GM12878 (cell line): ENCODE measurements around the gene CD27. TPM values are rescaled to one million over a fixed set of nuclear protein-coding genes. Genes with fewer than 3 reads are reported as not detected.

ENCODE experiments used
- ATAC-seq: fragments of 200-7000 bp; cut with Tn5 transposase; 3 replicates; pipeline ENCODE4 v1.9.1; 2020; ENCODE audit warnings: mild to moderate bottlenecking, moderate library complexity
- BruUV-seq: library from RNA; stranded (reverse); fragments of 400-500 nt; replicated peaks from 2 replicates; lab custom pipeline; 2021; lab: Mats Ljungman, UMichigan
- CTCF ChIA-PET: fragments of 300-600 bp; sonication (Branson Sonifier 250); formaldehyde crosslinking; extraction: SDS; loops from one replicate; lab custom pipeline; 2021; ENCODE audit warnings: inconsistent platforms; lab: Yijun Ruan, JAX
- POLR2A ChIA-PET: fragments of 350-600 bp; formaldehyde crosslinking; extraction: SDS; loops from one replicate; lab custom pipeline; 2021; ENCODE audit warnings: inconsistent platforms; lab: Charles Lee
- RAD21 ChIA-PET: fragments of 300-600 bp; sonication (Branson Sonifier 250); formaldehyde crosslinking; loops from one replicate; lab custom pipeline; 2023; ENCODE audit warnings: antibody characterized with exemption; ENCODE audit not compliant: unreplicated experiment; lab: Charles Lee
- SMC1A ChIA-PET: fragments of 300-600 bp; sonication (Branson Sonifier 250); formaldehyde crosslinking; loops from one replicate; lab custom pipeline; 2023; ENCODE audit not compliant: unreplicated experiment, uncharacterized antibody; lab: Charles Lee
- DNase-seq: peaks from one replicate; pipeline ENCODE4 v3.0.0-alpha.2; 2011; ENCODE audit warnings: low read depth, low spot score
- FAIRE-seq: peaks from 3 replicates; lab custom pipeline; 2011; peaks lifted over from hg19 to GRCh38; lab: Jason Lieb, UNC
- H2AFZ ChIP-seq: 2 replicates; pipeline ENCODE4 v1.6.0; 2011; ENCODE audit warnings: low read depth, low read length, control low read depth; ENCODE audit not compliant: control insufficient read depth
- H3K27ac ChIP-seq: 2 replicates; pipeline ENCODE4 v1.5.1; 2011; ENCODE audit warnings: control low read depth; ENCODE audit not compliant: control insufficient read depth, insufficient read depth
- H3K27me3 ChIP-seq, 2 experiments: replicated peaks in 1 of 2; 2 replicates each; pipeline versions ENCODE4 v1.6.0 to v1.6.1; 2011; ENCODE audit warnings: low read length in 1 of 2; ENCODE audit not compliant: control insufficient read depth in 2 of 2, insufficient read depth in 2 of 2
- H3K36me3 ChIP-seq, 2 experiments: 2 replicates each; pipeline ENCODE4 v1.5.1; 2011; ENCODE audit warnings: low read length in 1 of 2; ENCODE audit not compliant: control insufficient read depth in 2 of 2, insufficient read depth in 2 of 2
- H3K4me1 ChIP-seq: 2 replicates; pipeline ENCODE4 v1.6.1; 2011; ENCODE audit warnings: mild to moderate bottlenecking, low read length, moderate library complexity, mixed read lengths; ENCODE audit not compliant: control insufficient read depth, insufficient read depth
- H3K4me2 ChIP-seq: 2 replicates; pipeline ENCODE4 v1.6.0; 2011; ENCODE audit warnings: control low read depth; ENCODE audit not compliant: control insufficient read depth, insufficient read depth
- H3K4me3 ChIP-seq: fragments of 200-600 bp; sonication (generic); 2 replicates; pipeline ENCODE4 v1.5.1; 2016
- H3K79me2 ChIP-seq: 2 replicates; pipeline ENCODE4 v1.6.0; 2011; ENCODE audit warnings: low read length; ENCODE audit not compliant: control insufficient read depth, insufficient read depth
- H3K9ac ChIP-seq: 2 replicates; pipeline ENCODE4 v1.8.0; 2011; ENCODE audit warnings: low read length, control low read depth, mixed read lengths; ENCODE audit not compliant: control insufficient read depth, insufficient read depth
- H3K9me3 ChIP-seq: replicated peaks from 3 replicates; pipeline ENCODE4 v1.5.1; 2011; ENCODE audit warnings: mild to moderate bottlenecking, low read length; ENCODE audit not compliant: control insufficient read depth, insufficient read depth
- H4K20me1 ChIP-seq: 2 replicates; pipeline ENCODE4 v1.6.0; 2011; ENCODE audit not compliant: control insufficient read depth, insufficient read depth
- ETV6 ChIP-seq, 2 experiments: fragments of 450-650 bp in 1 of 2; IDR thresholded peaks in 1 of 2; conservative IDR thresholded peaks in 1 of 2; 2 replicates each; pipeline ENCODE4 v1.6.1; 2014; ENCODE audit warnings: antibody characterized with exemption in 1 of 2, borderline replicate concordance in 1 of 2, low read depth in 1 of 2, mild to moderate bottlenecking in 1 of 2, moderate library complexity in 1 of 2
- HCFC1 ChIP-seq: fragments of 150-350 bp; IDR thresholded peaks from 2 replicates; pipeline ENCODE4 v1.6.1; 2014; ENCODE audit warnings: low read length
- HDGF ChIP-seq: fragments of 450-650 bp; IDR thresholded peaks from 2 replicates; pipeline ENCODE4 v1.6.1; 2016; ENCODE audit warnings: antibody characterized with exemption
- IKZF1 ChIP-seq: fragments of 450-650 bp; conservative IDR thresholded peaks from 2 replicates; pipeline ENCODE4 v1.6.1; 2017; ENCODE audit warnings: antibody characterized with exemption, mild to moderate bottlenecking
- JUND ChIP-seq: IDR thresholded peaks from 2 replicates; pipeline ENCODE4 v1.6.1; 2012; ENCODE audit warnings: low read depth, mild to moderate bottlenecking, low read length, improper control_type of control experiment, moderate library complexity
- NFIC ChIP-seq: IDR thresholded peaks from 2 replicates; pipeline ENCODE4 v1.6.1; 2012; ENCODE audit warnings: low read depth, mild to moderate bottlenecking, inconsistent platforms, low read length, moderate library complexity
- POU2F2 ChIP-seq: IDR thresholded peaks from 3 replicates; pipeline ENCODE4 v1.6.1; 2011; ENCODE audit warnings: low read depth, mild to moderate bottlenecking, low read length, borderline replicate concordance
- RAD21 ChIP-seq: IDR thresholded peaks from 2 replicates; pipeline ENCODE4 v1.6.1; 2011; ENCODE audit warnings: mild to moderate bottlenecking, low read depth, low read length, moderate library complexity; ENCODE audit not compliant: insufficient read depth
- SRF ChIP-seq, 2 experiments: IDR thresholded peaks; 2 replicates each; pipeline ENCODE4 v1.6.1; 2011; ENCODE audit warnings: low read depth in 2 of 2, low read length in 2 of 2, mild to moderate bottlenecking in 1 of 2, moderate library complexity in 1 of 2
- STAT1 ChIP-seq: fragments of 450-650 bp; conservative IDR thresholded peaks from 2 replicates; pipeline ENCODE4 v1.6.1; 2014; ENCODE audit warnings: antibody characterized with exemption, mild to moderate bottlenecking
- TAF1 ChIP-seq: IDR thresholded peaks from 2 replicates; pipeline ENCODE4 v1.6.1; 2011; ENCODE audit warnings: mild to moderate bottlenecking, low read depth, low read length, borderline replicate concordance
- TCF12 ChIP-seq: IDR thresholded peaks from 2 replicates; pipeline ENCODE4 v1.6.1; 2011; ENCODE audit warnings: low read depth, mild to moderate bottlenecking, low read length
- WGBS: methylation state at CpG from one replicate; pipeline ENCODE4 v1.1.6; 2016; ENCODE audit warnings: low lambda C conversion rate; ENCODE audit not compliant: insufficient replicate concordance, insufficient coverage; ENCODE audit errors: missing lambda C conversion rate; 5-methylcytosine and 5-hydroxymethylcytosine counted together
- in situ Hi-C: fragments of 300-500 bp; cut with MboI; formaldehyde crosslinking; loops from 9 replicates; pipeline ENCODE4 v1.14.3; 2018; ENCODE audit warnings: mixed read lengths
- intact Hi-C: fragments of 100-400 bp; cut with micrococcal nuclease; formaldehyde crosslinking; loops from one replicate; pipeline ENCODE4 v1.14.2; 2022; ENCODE audit not compliant: unreplicated experiment
- polyA plus RNA-seq, 11 experiments: library from polyadenylated mRNA; depleted of rRNA in 4 of 11; unstranded in 6 of 11; stranded (reverse) in 5 of 11; fragments of >200 nt; fragmentation: Nextera tagmentation in 4 of 11; fragmentation: Illumina TruSeq in 1 of 11; extraction: Ambion mirVana in 4 of 11; extraction: Trizol in 1 of 11; gene quantifications; 1 replicate in 1 of 11; 2 replicates in 10 of 11; pipeline versions ENCODE4 v1.2.1 to v1.2.3, GENCODE V29; 2011 to 2016; ENCODE audit warnings: inconsistent platforms in 2 of 11, missing spikeins in 2 of 11, low read depth in 1 of 11
- total RNA-seq, 4 experiments: library from RNA; depleted of rRNA in 3 of 4; stranded (reverse); fragments of >200 nt in 3 of 4; fragmentation: Illumina TruSeq in 1 of 4; extraction: Trizol in 1 of 4; gene quantifications; 2 replicates each; pipeline versions ENCODE4 v1.2.1 to v1.2.3, GENCODE V29; 2013 to 2021
- TF ChIP-seq, protein P1 (sequence below): fragments of 450-650 bp; IDR thresholded peaks from 2 replicates; pipeline ENCODE4 v1.6.1; 2017; ENCODE audit warnings: antibody characterized with exemption, mild to moderate bottlenecking, moderate library complexity
- TF ChIP-seq, protein P2 (sequence below): fragments of 450-650 bp; IDR thresholded peaks from 2 replicates; pipeline ENCODE4 v1.6.1; 2016; ENCODE audit warnings: mild to moderate bottlenecking
- TF ChIP-seq, protein P3 (sequence below): fragments of 450-650 bp; conservative IDR thresholded peaks from 2 replicates; pipeline ENCODE4 v1.6.1; 2017; ENCODE audit warnings: mild to moderate bottlenecking, moderate library complexity
- TF ChIP-seq, protein P4 (sequence below): fragments of 150-350 bp; IDR thresholded peaks from 2 replicates; pipeline ENCODE4 v1.6.1; 2016; ENCODE audit warnings: low read depth, low read length

CD27 gene
- total and polyA plus RNA-seq, 10 of the 15 experiments (the other 5 are each of a cell fraction or from before 2014, with no cell fraction given): 4.9 to 184 (median 106) TPM

- H3K9me3 ChIP-seq: no peaks in the 10 kb centered on the region
- ChIA-PET CTCF (interaction anchor here (1.0 kb wide), 1 partner anchor 23 kb away, joined by 3 read pairs; no protein-coding TSS in a partner anchor), RAD21 (no interaction called here), POLR2A (interaction anchor here (0.6 kb wide), 1 partner anchor 66 kb away, joined by 3 read pairs; no protein-coding TSS in a partner anchor), SMC1A (no interaction called here)
- in situ Hi-C loops (no loop called here), intact Hi-C loops (no loop called here)
- no peak overlapping the region for H3K4me3 ChIP-seq
- ATAC-seq (no peak), DNase-seq (no peak), FAIRE-seq (no peak)
- H3K4me2 ChIP-seq: no peak overlapping the region
- no TSS peak for BruUV-seq
- no peaks in the 10 kb centered on the region for H3K36me3 ChIP-seq
- H4K20me1 ChIP-seq: no peaks in the 10 kb centered on the region
- H2AFZ ChIP-seq: no peak overlapping the region
- H3K4me1 ChIP-seq: no peaks in the 10 kb centered on the region
- 39% methylated on average over 4 of the region's 5 CpGs for WGBS
- no peaks in the 10 kb centered on the region; a peak in 1 of 4 replicates for H3K27me3 ChIP-seq
- no peak overlapping the region for H3K9ac ChIP-seq
- H3K27ac ChIP-seq: no peak overlapping the region
- no peaks in the 10 kb centered on the region for H3K79me2 ChIP-seq
- no peak for TF ChIP-seq TCF12
- no peak for TF ChIP-seq STAT1
- TF ChIP-seq, protein P1, sequence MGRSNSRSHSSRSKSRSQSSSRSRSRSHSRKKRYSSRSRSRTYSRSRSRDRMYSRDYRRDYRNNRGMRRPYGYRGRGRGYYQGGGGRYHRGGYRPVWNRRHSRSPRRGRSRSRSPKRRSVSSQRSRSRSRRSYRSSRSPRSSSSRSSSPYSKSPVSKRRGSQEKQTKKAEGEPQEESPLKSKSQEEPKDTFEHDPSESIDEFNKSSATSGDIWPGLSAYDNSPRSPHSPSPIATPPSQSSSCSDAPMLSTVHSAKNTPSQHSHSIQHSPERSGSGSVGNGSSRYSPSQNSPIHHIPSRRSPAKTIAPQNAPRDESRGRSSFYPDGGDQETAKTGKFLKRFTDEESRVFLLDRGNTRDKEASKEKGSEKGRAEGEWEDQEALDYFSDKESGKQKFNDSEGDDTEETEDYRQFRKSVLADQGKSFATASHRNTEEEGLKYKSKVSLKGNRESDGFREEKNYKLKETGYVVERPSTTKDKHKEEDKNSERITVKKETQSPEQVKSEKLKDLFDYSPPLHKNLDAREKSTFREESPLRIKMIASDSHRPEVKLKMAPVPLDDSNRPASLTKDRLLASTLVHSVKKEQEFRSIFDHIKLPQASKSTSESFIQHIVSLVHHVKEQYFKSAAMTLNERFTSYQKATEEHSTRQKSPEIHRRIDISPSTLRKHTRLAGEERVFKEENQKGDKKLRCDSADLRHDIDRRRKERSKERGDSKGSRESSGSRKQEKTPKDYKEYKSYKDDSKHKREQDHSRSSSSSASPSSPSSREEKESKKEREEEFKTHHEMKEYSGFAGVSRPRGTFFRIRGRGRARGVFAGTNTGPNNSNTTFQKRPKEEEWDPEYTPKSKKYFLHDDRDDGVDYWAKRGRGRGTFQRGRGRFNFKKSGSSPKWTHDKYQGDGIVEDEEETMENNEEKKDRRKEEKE: no peak
- TF ChIP-seq SRF (IDR thresholded peaks at IDR 0.05; ENCODE audit: low read depth in 2 of 2, low read length in 2 of 2): no peak
- TF ChIP-seq ETV6 (conservative IDR thresholded peaks at IDR 0.05 in 1 of 2, IDR thresholded peaks at IDR 0.05 in 1 of 2; ENCODE audit: borderline replicate concordance in 1 of 2, low read depth in 1 of 2): no peak
- TF ChIP-seq HDGF: no peak
- no peak for TF ChIP-seq POU2F2
- no peak for TF ChIP-seq TAF1
- TF ChIP-seq RAD21: no peak
- TF ChIP-seq, protein P2, sequence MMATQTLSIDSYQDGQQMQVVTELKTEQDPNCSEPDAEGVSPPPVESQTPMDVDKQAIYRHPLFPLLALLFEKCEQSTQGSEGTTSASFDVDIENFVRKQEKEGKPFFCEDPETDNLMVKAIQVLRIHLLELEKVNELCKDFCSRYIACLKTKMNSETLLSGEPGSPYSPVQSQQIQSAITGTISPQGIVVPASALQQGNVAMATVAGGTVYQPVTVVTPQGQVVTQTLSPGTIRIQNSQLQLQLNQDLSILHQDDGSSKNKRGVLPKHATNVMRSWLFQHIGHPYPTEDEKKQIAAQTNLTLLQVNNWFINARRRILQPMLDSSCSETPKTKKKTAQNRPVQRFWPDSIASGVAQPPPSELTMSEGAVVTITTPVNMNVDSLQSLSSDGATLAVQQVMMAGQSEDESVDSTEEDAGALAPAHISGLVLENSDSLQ: no peak
- TF ChIP-seq, protein P3, sequence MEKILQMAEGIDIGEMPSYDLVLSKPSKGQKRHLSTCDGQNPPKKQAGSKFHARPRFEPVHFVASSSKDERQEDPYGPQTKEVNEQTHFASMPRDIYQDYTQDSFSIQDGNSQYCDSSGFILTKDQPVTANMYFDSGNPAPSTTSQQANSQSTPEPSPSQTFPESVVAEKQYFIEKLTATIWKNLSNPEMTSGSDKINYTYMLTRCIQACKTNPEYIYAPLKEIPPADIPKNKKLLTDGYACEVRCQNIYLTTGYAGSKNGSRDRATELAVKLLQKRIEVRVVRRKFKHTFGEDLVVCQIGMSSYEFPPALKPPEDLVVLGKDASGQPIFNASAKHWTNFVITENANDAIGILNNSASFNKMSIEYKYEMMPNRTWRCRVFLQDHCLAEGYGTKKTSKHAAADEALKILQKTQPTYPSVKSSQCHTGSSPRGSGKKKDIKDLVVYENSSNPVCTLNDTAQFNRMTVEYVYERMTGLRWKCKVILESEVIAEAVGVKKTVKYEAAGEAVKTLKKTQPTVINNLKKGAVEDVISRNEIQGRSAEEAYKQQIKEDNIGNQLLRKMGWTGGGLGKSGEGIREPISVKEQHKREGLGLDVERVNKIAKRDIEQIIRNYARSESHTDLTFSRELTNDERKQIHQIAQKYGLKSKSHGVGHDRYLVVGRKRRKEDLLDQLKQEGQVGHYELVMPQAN: no peak
- TF ChIP-seq JUND: no peak
- no peak for TF ChIP-seq IKZF1
- TF ChIP-seq, protein P4, sequence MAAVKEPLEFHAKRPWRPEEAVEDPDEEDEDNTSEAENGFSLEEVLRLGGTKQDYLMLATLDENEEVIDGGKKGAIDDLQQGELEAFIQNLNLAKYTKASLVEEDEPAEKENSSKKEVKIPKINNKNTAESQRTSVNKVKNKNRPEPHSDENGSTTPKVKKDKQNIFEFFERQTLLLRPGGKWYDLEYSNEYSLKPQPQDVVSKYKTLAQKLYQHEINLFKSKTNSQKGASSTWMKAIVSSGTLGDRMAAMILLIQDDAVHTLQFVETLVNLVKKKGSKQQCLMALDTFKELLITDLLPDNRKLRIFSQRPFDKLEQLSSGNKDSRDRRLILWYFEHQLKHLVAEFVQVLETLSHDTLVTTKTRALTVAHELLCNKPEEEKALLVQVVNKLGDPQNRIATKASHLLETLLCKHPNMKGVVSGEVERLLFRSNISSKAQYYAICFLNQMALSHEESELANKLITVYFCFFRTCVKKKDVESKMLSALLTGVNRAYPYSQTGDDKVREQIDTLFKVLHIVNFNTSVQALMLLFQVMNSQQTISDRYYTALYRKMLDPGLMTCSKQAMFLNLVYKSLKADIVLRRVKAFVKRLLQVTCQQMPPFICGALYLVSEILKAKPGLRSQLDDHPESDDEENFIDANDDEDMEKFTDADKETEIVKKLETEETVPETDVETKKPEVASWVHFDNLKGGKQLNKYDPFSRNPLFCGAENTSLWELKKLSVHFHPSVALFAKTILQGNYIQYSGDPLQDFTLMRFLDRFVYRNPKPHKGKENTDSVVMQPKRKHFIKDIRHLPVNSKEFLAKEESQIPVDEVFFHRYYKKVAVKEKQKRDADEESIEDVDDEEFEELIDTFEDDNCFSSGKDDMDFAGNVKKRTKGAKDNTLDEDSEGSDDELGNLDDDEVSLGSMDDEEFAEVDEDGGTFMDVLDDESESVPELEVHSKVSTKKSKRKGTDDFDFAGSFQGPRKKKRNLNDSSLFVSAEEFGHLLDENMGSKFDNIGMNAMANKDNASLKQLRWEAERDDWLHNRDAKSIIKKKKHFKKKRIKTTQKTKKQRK: no peak
- TF ChIP-seq HCFC1: no peak
- no peak for TF ChIP-seq NFIC
Observed at GRCh38 chr12:6404390-6404789, 40.4 kb upstream of the CD27 start.
